ENCODE data around the gene POU6F2.
"Not testable (repeated sequence)": the region's sequence is repeated elsewhere in the genome, so short reads cannot be mapped to it uniquely, and the experiment has no call there.

Gene POU6F2

DNA sequence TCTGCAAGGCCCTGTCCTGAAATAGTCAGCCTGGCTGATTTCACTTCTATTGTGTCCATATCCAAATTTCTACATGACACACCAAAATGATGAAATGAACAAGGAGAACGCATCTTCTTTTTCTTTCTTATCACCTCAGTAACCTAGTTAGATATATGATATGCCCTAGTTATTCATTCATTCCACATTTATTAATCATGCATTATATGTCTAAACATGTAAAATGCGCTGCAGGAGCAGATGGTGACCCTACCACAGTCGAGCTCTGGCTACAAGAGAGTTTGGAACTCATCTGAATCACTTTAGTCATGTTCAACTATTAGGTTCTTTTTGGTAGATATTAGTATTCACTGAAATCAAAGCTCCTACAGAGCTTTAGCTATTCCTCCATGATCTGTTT, 36.9 kb upstream of the POU6F2 start:
- no peaks in the 10 kb centered on the region for H3K27me3 ChIP-seq (ENCODE audit: control insufficient read depth in 1 of 2, insufficient read depth in 2 of 2, low read length in 2 of 2)
- no peak overlapping the region for H3K4me3 ChIP-seq (ENCODE audit: low read depth in 1 of 2, low read length in 2 of 2)
- no peak overlapping the region for H3K27ac ChIP-seq (ENCODE audit: low read depth, low read length)
- H3K9me3 ChIP-seq (ENCODE audit: control insufficient read depth in 1 of 2, low read length in 2 of 2) = no peaks in the 10 kb centered on the region
- no peaks in the 10 kb centered on the region for H3K36me3 ChIP-seq (ENCODE audit: control insufficient read depth in 1 of 2, insufficient read depth in 2 of 2, low read length in 2 of 2)
- H3K4me1 ChIP-seq (ENCODE audit: control insufficient read depth in 1 of 2, insufficient read depth in 2 of 2, low read length in 2 of 2) = no peaks in the 10 kb centered on the region
- no peak overlapping the region for H3K9ac ChIP-seq (ENCODE audit: low read depth in 1 of 2, low read length in 2 of 2)

DNA sequence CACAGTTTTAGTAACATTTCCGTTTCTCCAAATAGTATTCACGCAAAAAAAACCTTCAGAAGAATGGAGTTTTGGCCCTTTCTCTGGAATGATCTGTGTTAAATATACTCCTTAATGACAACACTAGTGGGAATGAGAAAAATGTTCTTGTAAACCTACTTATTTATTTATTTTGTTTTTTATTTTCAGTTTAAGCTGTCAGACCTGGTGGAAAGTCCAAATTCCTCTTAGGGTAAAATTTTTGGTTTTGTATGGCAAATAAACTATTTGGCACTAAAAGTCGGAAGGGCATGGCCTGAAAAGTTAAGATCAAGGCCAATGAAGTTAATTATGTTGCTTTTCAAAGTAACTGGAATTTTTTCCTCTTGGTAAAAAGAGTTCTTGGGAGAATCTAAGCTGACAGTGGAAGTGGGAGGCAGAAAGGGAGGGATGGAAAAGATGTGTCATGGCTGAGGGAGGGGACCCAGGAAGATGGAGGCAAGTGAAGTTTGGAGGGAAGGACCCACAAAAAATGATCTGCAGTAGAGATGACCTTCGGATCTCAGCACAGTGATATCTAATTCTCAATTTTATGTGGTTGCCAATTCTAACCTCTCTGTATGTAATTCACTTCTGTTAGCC, 35.2 kb upstream of the POU6F2 start:
- no peak overlapping the region for H3K27ac ChIP-seq (ENCODE audit: low read depth, low read length)
- H3K4me3 ChIP-seq (ENCODE audit: low read depth in 1 of 2, low read length in 2 of 2) = no peak overlapping the region
- no peak overlapping the region for H3K9ac ChIP-seq (ENCODE audit: low read depth in 1 of 2, low read length in 2 of 2)
- no peaks in the 10 kb centered on the region for H3K9me3 ChIP-seq (ENCODE audit: control insufficient read depth in 1 of 2, low read length in 2 of 2)
- no peaks in the 10 kb centered on the region for H3K4me1 ChIP-seq (ENCODE audit: control insufficient read depth in 1 of 2, insufficient read depth in 2 of 2, low read length in 2 of 2)
- no peaks in the 10 kb centered on the region for H3K36me3 ChIP-seq (ENCODE audit: control insufficient read depth in 1 of 2, insufficient read depth in 2 of 2, low read length in 2 of 2)
- no peaks in the 10 kb centered on the region for H3K27me3 ChIP-seq (ENCODE audit: control insufficient read depth in 1 of 2, insufficient read depth in 2 of 2, low read length in 2 of 2)

DNA sequence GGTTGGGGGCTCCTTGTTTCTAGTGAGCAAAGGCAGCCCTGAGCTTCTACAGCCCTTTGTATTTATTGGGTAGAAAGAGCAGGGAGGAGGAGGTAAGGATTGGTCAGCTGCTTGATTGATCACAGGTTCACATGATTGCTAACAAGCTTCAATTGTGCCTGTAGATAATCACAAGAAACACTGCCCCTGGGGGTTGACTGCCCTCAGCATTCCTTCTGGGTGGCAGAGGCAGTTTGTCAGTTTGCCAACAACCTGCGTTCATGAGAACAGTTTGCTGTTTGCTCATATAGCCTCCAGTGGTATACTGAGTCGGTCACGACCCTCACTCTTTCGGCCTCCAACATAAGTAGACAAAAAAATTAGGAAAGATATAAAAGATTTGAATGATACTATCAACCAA, 30.2 kb upstream of the POU6F2 start:
- not testable (repeated sequence) for H3K27me3 ChIP-seq (ENCODE audit: control insufficient read depth in 1 of 2, insufficient read depth in 2 of 2, low read length in 2 of 2); H3K36me3 ChIP-seq (ENCODE audit: control insufficient read depth in 1 of 2, insufficient read depth in 2 of 2, low read length in 2 of 2); H3K4me3 ChIP-seq (ENCODE audit: low read depth in 1 of 2, low read length in 2 of 2); H3K9me3 ChIP-seq (ENCODE audit: control insufficient read depth in 1 of 2, low read length in 2 of 2); H3K9ac ChIP-seq (ENCODE audit: low read depth in 1 of 2, low read length in 2 of 2); H3K27ac ChIP-seq (ENCODE audit: low read depth, low read length); H3K4me1 ChIP-seq (ENCODE audit: control insufficient read depth in 1 of 2, insufficient read depth in 2 of 2, low read length in 2 of 2)

- H3K4me1 ChIP-seq (ENCODE audit: control insufficient read depth in 1 of 2, insufficient read depth in 2 of 2, low read length in 2 of 2) = no peaks in the 10 kb centered on the region
- H3K9me3 ChIP-seq (ENCODE audit: control insufficient read depth in 1 of 2, low read length in 2 of 2) = no peaks in the 10 kb centered on the region
- no peak overlapping the region for H3K9ac ChIP-seq (ENCODE audit: low read depth in 1 of 2, low read length in 2 of 2)
- H3K36me3 ChIP-seq (ENCODE audit: control insufficient read depth in 1 of 2, insufficient read depth in 2 of 2, low read length in 2 of 2) = no peaks in the 10 kb centered on the region
- no peaks in the 10 kb centered on the region for H3K27me3 ChIP-seq (ENCODE audit: control insufficient read depth in 1 of 2, insufficient read depth in 2 of 2, low read length in 2 of 2)
- H3K27ac ChIP-seq (ENCODE audit: low read depth, low read length) = no peak overlapping the region
- H3K4me3 ChIP-seq (ENCODE audit: low read depth in 1 of 2, low read length in 2 of 2) = no peak overlapping the region
Observed at GRCh38 chr7:38950309-38950708, 27.4 kb upstream of the POU6F2 start.

DNA sequence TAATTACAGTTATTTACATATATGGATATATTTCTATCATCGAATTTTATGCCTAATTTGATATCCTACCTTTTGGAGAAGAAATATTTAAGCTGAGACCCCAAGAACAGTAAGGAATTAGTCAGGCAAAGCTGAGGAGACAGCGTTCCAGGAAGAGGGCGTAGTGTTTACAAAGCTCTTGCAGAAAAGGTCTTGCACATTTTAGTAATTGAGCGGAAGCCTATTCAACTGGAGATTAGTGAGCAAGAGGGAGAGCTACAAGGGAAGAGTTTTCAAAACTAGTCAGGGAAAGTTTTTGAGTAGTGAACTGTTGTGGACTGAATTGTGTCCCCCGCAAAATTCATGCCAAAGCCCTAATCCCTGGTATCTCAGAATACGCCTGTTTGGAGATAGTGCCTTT, 26.5 kb upstream of the POU6F2 start:
- Histone ChIP-seq H3K4me3 (ENCODE audit: low read depth in 1 of 2, low read length in 2 of 2) (no peak overlapping the region), H3K27me3 (ENCODE audit: control insufficient read depth in 1 of 2, insufficient read depth in 2 of 2, low read length in 2 of 2) (no peaks in the 10 kb centered on the region), H3K36me3 (ENCODE audit: control insufficient read depth in 1 of 2, insufficient read depth in 2 of 2, low read length in 2 of 2) (no peaks in the 10 kb centered on the region), H3K27ac (ENCODE audit: low read depth, low read length) (no peak overlapping the region), H3K9ac (ENCODE audit: low read depth in 1 of 2, low read length in 2 of 2) (no peak overlapping the region), H3K9me3 (ENCODE audit: control insufficient read depth in 1 of 2, low read length in 2 of 2) (no peaks in the 10 kb centered on the region), H3K4me1 (ENCODE audit: control insufficient read depth in 1 of 2, insufficient read depth in 2 of 2, low read length in 2 of 2) (no peaks in the 10 kb centered on the region)

GRCh38 chr7:38953227-38953626, 24.5 kb upstream of the POU6F2 start:
- Histone ChIP-seq H3K9ac (ENCODE audit: low read depth in 1 of 2, low read length in 2 of 2) (no peak overlapping the region), H3K4me1 (ENCODE audit: control insufficient read depth in 1 of 2, insufficient read depth in 2 of 2, low read length in 2 of 2) (no peaks in the 10 kb centered on the region), H3K27ac (ENCODE audit: low read depth, low read length) (no peak overlapping the region), H3K27me3 (ENCODE audit: control insufficient read depth in 1 of 2, insufficient read depth in 2 of 2, low read length in 2 of 2) (no peaks in the 10 kb centered on the region), H3K4me3 (ENCODE audit: low read depth in 1 of 2, low read length in 2 of 2) (no peak overlapping the region), H3K36me3 (ENCODE audit: control insufficient read depth in 1 of 2, insufficient read depth in 2 of 2, low read length in 2 of 2) (no peaks in the 10 kb centered on the region), H3K9me3 (ENCODE audit: control insufficient read depth in 1 of 2, low read length in 2 of 2) (no peaks in the 10 kb centered on the region)

DNA sequence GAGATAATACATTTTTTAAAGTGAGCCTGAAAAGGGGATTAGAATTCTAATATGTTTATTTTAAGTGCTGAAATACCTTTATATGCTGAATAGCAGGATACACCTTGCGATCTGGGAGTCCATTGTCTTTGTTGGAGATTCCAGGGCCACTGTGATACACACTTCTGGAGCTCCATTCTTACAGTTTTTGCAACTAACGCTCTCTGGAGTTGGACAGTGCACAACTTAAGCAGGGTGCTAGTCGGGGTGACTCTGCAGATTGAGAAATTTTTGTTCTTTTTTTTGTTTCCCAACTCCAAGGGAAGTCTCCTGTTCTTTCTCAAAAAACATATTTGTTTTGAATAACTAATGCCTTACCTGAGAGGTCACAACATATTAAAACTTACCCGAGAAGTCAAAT, 23.7 kb upstream of the POU6F2 start:
- Histone ChIP-seq H3K27ac (ENCODE audit: low read depth, low read length) (no peak overlapping the region), H3K27me3 (ENCODE audit: control insufficient read depth in 1 of 2, insufficient read depth in 2 of 2, low read length in 2 of 2) (no peaks in the 10 kb centered on the region), H3K4me3 (ENCODE audit: low read depth in 1 of 2, low read length in 2 of 2) (no peak overlapping the region), H3K36me3 (ENCODE audit: control insufficient read depth in 1 of 2, insufficient read depth in 2 of 2, low read length in 2 of 2) (no peaks in the 10 kb centered on the region), H3K4me1 (ENCODE audit: control insufficient read depth in 1 of 2, insufficient read depth in 2 of 2, low read length in 2 of 2) (no peaks in the 10 kb centered on the region), H3K9me3 (ENCODE audit: control insufficient read depth in 1 of 2, low read length in 2 of 2) (no peaks in the 10 kb centered on the region), H3K9ac (ENCODE audit: low read depth in 1 of 2, low read length in 2 of 2) (no peak overlapping the region)

DNA sequence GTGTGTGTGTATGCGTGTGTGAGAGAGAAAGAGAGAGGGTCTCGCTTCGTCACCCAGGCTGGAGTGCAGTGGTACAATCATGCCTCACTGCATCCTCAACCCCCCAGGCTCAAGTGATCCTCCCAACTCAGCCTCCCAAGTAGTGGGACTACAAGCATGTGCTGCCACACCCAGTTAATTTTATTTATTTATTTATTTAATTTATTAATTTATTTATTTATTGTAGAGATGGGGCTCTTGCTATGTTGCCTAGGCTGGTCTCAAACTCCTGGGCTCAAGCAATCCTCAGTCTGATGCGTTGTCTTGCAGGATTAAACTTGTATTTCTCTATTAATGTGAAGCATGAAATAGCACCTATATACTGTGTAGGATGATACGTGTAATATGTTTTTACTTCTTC, 21.8 kb upstream of the POU6F2 start:
- H3K4me1 ChIP-seq (ENCODE audit: control insufficient read depth in 1 of 2, insufficient read depth in 2 of 2, low read length in 2 of 2) = no peaks in the 10 kb centered on the region
- no peaks in the 10 kb centered on the region for H3K9me3 ChIP-seq (ENCODE audit: control insufficient read depth in 1 of 2, low read length in 2 of 2)

DNA sequence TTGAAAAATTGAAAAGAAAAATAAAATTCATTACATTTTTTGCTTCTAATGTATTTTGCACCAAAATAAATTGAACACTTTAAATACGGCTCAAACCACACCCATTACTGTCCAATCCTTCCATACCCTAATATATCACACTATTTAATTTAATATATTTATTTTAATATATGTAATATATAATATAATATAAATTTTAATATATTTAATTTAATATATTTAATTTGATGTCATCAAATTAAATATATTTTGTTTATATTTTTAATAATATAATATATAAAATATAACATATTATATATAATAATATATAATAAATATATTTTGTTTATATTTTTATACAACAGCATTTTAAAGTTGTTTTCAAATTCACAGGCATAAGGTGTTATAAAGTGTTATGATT, 15.7 kb upstream of the POU6F2 start:
- Histone ChIP-seq H3K36me3 (ENCODE audit: control insufficient read depth in 1 of 2, insufficient read depth in 2 of 2, low read length in 2 of 2) (no peaks in the 10 kb centered on the region), H3K4me3 (ENCODE audit: low read depth in 1 of 2, low read length in 2 of 2) (no peak overlapping the region), H3K9me3 (ENCODE audit: control insufficient read depth in 1 of 2, low read length in 2 of 2) (no peaks in the 10 kb centered on the region), H3K4me1 (ENCODE audit: control insufficient read depth in 1 of 2, insufficient read depth in 2 of 2, low read length in 2 of 2) (no peaks in the 10 kb centered on the region), H3K27ac (ENCODE audit: low read depth, low read length) (no peak overlapping the region), H3K9ac (ENCODE audit: low read depth in 1 of 2, low read length in 2 of 2) (no peak overlapping the region), H3K27me3 (ENCODE audit: control insufficient read depth in 1 of 2, insufficient read depth in 2 of 2, low read length in 2 of 2) (no peaks in the 10 kb centered on the region)

More for the DNA sequence above, 21.8 kb upstream of the POU6F2 start:
- Histone ChIP-seq H3K36me3 (ENCODE audit: control insufficient read depth in 1 of 2, insufficient read depth in 2 of 2, low read length in 2 of 2) (no peaks in the 10 kb centered on the region), H3K27ac (ENCODE audit: low read depth, low read length) (no peak overlapping the region), H3K9ac (ENCODE audit: low read depth in 1 of 2, low read length in 2 of 2) (no peak overlapping the region), H3K27me3 (ENCODE audit: control insufficient read depth in 1 of 2, insufficient read depth in 2 of 2, low read length in 2 of 2) (no peaks in the 10 kb centered on the region), H3K4me3 (ENCODE audit: low read depth in 1 of 2, low read length in 2 of 2) (no peak overlapping the region)

- Histone ChIP-seq H3K36me3 (ENCODE audit: control insufficient read depth in 1 of 2, insufficient read depth in 2 of 2, low read length in 2 of 2) (no peaks in the 10 kb centered on the region), H3K9ac (ENCODE audit: low read depth in 1 of 2, low read length in 2 of 2) (no peak overlapping the region), H3K27me3 (ENCODE audit: control insufficient read depth in 1 of 2, insufficient read depth in 2 of 2, low read length in 2 of 2) (no peaks in the 10 kb centered on the region), H3K4me3 (ENCODE audit: low read depth in 1 of 2, low read length in 2 of 2) (no peak overlapping the region), H3K27ac (ENCODE audit: low read depth, low read length) (no peak overlapping the region), H3K9me3 (ENCODE audit: control insufficient read depth in 1 of 2, low read length in 2 of 2) (no peaks in the 10 kb centered on the region), H3K4me1 (ENCODE audit: control insufficient read depth in 1 of 2, insufficient read depth in 2 of 2, low read length in 2 of 2) (no peaks in the 10 kb centered on the region)
Observed at GRCh38 chr7:38964921-38965320, 12.8 kb upstream of the POU6F2 start.

DNA sequence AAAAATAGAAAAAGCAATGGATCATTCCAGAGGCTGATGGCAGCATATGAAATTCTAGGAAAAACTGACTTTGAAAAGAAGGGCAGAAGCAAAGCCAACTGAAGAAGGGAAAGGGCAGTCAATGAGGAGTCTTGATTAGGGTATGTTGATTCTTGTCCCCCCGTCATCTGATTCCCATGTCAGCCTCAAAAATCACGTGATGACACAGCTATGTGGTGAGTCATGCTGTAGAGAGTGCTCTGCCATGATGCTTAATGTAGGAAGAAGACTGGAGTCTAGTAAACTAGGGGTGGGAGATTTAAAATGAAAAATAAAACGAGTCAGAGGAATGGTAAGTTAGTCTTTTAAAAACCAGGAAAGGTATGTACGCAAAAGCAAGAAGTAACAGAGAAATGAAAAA, 3.9 kb upstream of the POU6F2 start:
- H3K4me1 ChIP-seq (ENCODE audit: control insufficient read depth in 1 of 2, insufficient read depth in 2 of 2, low read length in 2 of 2) = no peaks in the 10 kb centered on the region
- H3K4me3 ChIP-seq (ENCODE audit: low read depth in 1 of 2, low read length in 2 of 2) = no peak overlapping the region
- peaks cover 3 to 18% of the 10 kb centered on the region in 2 donors for H3K27me3 ChIP-seq (ENCODE audit: control insufficient read depth in 1 of 2, insufficient read depth in 2 of 2, low read length in 2 of 2)

More for the DNA sequence above, 3.9 kb upstream of the POU6F2 start:
- Histone ChIP-seq H3K27ac (ENCODE audit: low read depth, low read length) (no peak overlapping the region), H3K9ac (ENCODE audit: low read depth in 1 of 2, low read length in 2 of 2) (no peak overlapping the region), H3K36me3 (ENCODE audit: control insufficient read depth in 1 of 2, insufficient read depth in 2 of 2, low read length in 2 of 2) (no peaks in the 10 kb centered on the region), H3K9me3 (ENCODE audit: control insufficient read depth in 1 of 2, low read length in 2 of 2) (no peaks in the 10 kb centered on the region)
